SU-DHL-6 (cell line): ENCODE results near the gene ERC1.

Experiments
- H2AFZ ChIP-seq: fragments of 200-600 bp; sonication (generic); 2 replicates; pipeline ENCODE4 v1.6.1; 2014; ENCODE audit warnings: low read depth, mild to moderate bottlenecking, moderate library complexity, mixed read lengths, antibody characterized with exemption, low read length; ENCODE audit not compliant: severe bottlenecking
- H3F3A ChIP-seq: fragments of 200-600 bp; shearing (Covaris generic); 2 replicates; pipeline ENCODE4 v1.6.0; 2016; ENCODE audit warnings: antibody characterized with exemption, mild to moderate bottlenecking; ENCODE audit not compliant: insufficient read depth
- H3K27ac ChIP-seq: fragments of 200-600 bp; sonication (generic); 2 replicates; pipeline ENCODE4 v1.5.1; 2016; ENCODE audit warnings: low read depth, mild to moderate bottlenecking, low read length, moderate library complexity, mixed read lengths
- H3K27me3 ChIP-seq: fragments of 200-600 bp; sonication (generic), shearing (Covaris generic); 2 replicates; pipeline ENCODE4 v1.6.0; 2014; ENCODE audit warnings: mild to moderate bottlenecking, low read length
- H3K36me3 ChIP-seq: fragments of 200-600 bp; sonication (generic); 2 replicates; pipeline ENCODE4 v1.6.1; 2014; ENCODE audit warnings: mild to moderate bottlenecking, low read length, mixed read lengths
- H3K4me2 ChIP-seq: fragments of 300-600, 200-600 bp; shearing (Covaris generic), sonication (generic); 2 replicates; pipeline ENCODE4 v1.6.0; 2014; ENCODE audit warnings: low read length, low read depth, mild to moderate bottlenecking; ENCODE audit not compliant: poor library complexity, severe bottlenecking
- H3K4me3 ChIP-seq: fragments of 200-600 bp; sonication (generic); 2 replicates; pipeline ENCODE4 v1.5.1; 2014; ENCODE audit warnings: antibody characterized with exemption, low read length, mild to moderate bottlenecking, mixed read lengths; ENCODE audit not compliant: insufficient read depth, poor library complexity, severe bottlenecking
- H3K79me2 ChIP-seq: fragments of 200-600 bp; sonication (generic); 2 replicates; pipeline ENCODE4 v1.6.1; 2014; ENCODE audit warnings: mild to moderate bottlenecking, low read length, moderate library complexity; ENCODE audit not compliant: insufficient read depth
- H3K9ac ChIP-seq: fragments of 200-600 bp; sonication (generic); 2 replicates; pipeline ENCODE4 v1.7.0; 2014; ENCODE audit warnings: mild to moderate bottlenecking, low read length
- H3K9me2 ChIP-seq: fragments of 200-600 bp; sonication (generic); replicated peaks from 2 replicates; pipeline ENCODE4 v1.6.1; 2014; ENCODE audit warnings: low read length; ENCODE audit not compliant: insufficient read depth
- H3K9me3 ChIP-seq: fragments of 200-600 bp; sonication (generic); 2 replicates; pipeline ENCODE4 v1.6.1; 2014; ENCODE audit warnings: low read length, mixed read lengths; ENCODE audit not compliant: insufficient read depth
- H4K20me1 ChIP-seq: fragments of 200-600 bp; sonication (generic); 2 replicates; pipeline ENCODE4 v1.6.1; 2014; ENCODE audit warnings: low read depth, mild to moderate bottlenecking, antibody characterized with exemption, low read length, moderate library complexity, mixed read lengths
- EZH2phosphoT487 ChIP-seq: fragments of 200-600 bp; sonication (generic), shearing (Covaris generic); conservative IDR thresholded peaks from 2 replicates; pipeline ENCODE4 v1.6.1; 2018; ENCODE audit warnings: mild to moderate bottlenecking, antibody characterized with exemption, low read length, moderate library complexity, mixed read lengths
- TF ChIP-seq, protein P1 (sequence below): fragments of 200-600 bp; sonication (generic); IDR thresholded peaks from one replicate; pipeline ENCODE4 v1.5.1; 2017; ENCODE audit warnings: antibody characterized with exemption, mild to moderate bottlenecking, low read length, moderate library complexity; ENCODE audit not compliant: insufficient read depth, poor library complexity, severe bottlenecking

The ERC1 gene

GRCh38 chr12:1419849-1420371 is 428.9 kb downstream of the ERC1 start:
- no peak overlapping the region for H3K27ac ChIP-seq
- H4K20me1 ChIP-seq: no peaks in the 10 kb centered on the region
- H3K9ac ChIP-seq: no peak overlapping the region
- H2AFZ ChIP-seq: no peak overlapping the region
- no peaks in the 10 kb centered on the region for H3K9me2 ChIP-seq
- H3K79me2 ChIP-seq: no peaks in the 10 kb centered on the region
- H3F3A ChIP-seq: no peaks in the 10 kb centered on the region
- no peak overlapping the region for H3K4me2 ChIP-seq
- H3K4me3 ChIP-seq: no peak overlapping the region
- H3K9me3 ChIP-seq: peaks cover 6% of the 10 kb centered on the region; the same call in 1 of the 2 replicates
- peaks cover 8% of the 10 kb centered on the region for H3K36me3 ChIP-seq
- TF ChIP-seq, protein P1, sequence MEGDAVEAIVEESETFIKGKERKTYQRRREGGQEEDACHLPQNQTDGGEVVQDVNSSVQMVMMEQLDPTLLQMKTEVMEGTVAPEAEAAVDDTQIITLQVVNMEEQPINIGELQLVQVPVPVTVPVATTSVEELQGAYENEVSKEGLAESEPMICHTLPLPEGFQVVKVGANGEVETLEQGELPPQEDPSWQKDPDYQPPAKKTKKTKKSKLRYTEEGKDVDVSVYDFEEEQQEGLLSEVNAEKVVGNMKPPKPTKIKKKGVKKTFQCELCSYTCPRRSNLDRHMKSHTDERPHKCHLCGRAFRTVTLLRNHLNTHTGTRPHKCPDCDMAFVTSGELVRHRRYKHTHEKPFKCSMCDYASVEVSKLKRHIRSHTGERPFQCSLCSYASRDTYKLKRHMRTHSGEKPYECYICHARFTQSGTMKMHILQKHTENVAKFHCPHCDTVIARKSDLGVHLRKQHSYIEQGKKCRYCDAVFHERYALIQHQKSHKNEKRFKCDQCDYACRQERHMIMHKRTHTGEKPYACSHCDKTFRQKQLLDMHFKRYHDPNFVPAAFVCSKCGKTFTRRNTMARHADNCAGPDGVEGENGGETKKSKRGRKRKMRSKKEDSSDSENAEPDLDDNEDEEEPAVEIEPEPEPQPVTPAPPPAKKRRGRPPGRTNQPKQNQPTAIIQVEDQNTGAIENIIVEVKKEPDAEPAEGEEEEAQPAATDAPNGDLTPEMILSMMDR: no peak
- no peak for TF ChIP-seq EZH2phosphoT487
- no peaks in the 10 kb centered on the region for H3K27me3 ChIP-seq

DNA sequence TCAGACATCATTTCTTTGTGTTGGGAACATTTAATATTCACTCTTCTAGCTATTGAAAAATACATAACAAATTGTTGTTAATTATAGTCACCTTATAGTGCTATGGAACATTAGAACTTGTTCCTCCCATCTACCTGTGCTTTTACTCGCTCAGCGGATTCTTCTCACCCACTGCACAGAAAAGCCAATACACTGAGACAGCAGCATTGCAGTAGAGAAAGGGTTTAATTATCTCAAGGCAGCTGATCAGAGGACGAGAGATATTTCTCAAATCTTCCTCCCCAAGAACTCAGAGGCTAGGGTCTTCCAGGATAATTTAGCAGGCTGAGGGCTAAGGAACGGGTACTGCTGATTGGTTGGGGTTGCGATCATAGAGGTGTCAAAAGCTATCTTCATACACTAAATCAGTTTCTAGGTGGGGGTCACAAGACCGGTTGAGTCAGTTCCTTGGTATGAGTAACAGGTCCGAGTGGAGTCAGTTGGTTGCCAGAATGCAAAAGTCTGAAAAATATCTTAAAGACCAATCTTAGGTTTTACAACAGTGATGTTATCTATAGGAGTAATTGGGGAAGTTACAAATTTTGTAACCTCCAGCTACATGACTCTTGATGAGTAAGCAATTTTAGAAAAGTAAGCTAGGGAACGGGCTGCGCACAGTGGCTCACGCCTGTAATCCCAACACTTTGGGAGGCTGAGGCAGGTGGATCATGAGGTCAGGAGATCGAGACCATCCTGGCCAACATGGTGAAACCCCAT is 430.2 kb downstream of the ERC1 start:
- Histone ChIP-seq H3K4me2 (no peak overlapping the region), H2AFZ (no peak overlapping the region), H3K9me2 (no peaks in the 10 kb centered on the region), H3K79me2 (no peaks in the 10 kb centered on the region), H3K4me3 (no peak overlapping the region), H3K9ac (no peak overlapping the region), H3K36me3 (peaks cover 8% of the 10 kb centered on the region), H3F3A (no peaks in the 10 kb centered on the region), H4K20me1 (no peaks in the 10 kb centered on the region), H3K27me3 (no peaks in the 10 kb centered on the region), H3K9me3 (peaks cover 6% of the 10 kb centered on the region; the same call in 1 of the 2 replicates), H3K27ac (no peak overlapping the region)
- TF ChIP-seq EZH2phosphoT487: no peak
- TF ChIP-seq, protein P1: no peak

DNA sequence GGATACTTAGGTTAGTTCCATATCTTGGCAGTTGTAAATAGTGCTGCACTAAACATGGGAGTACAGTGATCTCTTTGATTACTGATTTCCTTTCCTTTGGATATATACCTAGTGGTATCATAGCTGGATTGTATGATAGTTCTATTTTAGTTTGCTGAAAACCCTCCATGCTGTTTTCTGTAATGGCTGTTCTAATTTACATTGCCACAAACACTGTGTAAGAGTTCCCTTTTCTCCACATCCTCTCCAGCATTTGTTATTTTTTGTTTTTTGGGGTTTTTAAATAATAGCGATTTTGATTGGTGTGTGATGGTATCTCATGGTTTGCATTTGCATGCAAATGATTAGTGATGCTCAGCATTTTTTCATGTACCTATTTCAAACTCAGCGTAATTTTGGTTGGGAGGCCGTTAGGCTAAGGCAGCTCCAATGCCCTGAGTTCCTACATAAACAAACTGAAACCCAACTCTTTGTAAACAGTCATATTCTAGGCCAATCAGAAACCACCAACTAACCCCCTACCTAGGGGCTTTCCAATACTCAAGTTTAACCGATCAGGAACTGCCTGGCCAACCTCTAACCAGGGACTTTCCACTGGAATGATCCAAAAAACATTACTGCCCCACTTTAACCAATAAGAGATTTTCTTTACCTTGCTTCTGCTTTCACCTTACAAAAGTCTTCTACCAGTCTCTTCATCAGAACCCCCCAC is 431.7 kb downstream of the ERC1 start:
- H4K20me1 ChIP-seq: no peaks in the 10 kb centered on the region
- no peak overlapping the region for H3K27ac ChIP-seq
- no peaks in the 10 kb centered on the region for H3K27me3 ChIP-seq
- H3K9me3 ChIP-seq: peaks cover 6% of the 10 kb centered on the region; the same call in 1 of the 2 replicates
- no peak for TF ChIP-seq EZH2phosphoT487
- TF ChIP-seq, protein P1: no peak
- no peaks in the 10 kb centered on the region for H3K9me2 ChIP-seq
- H3K4me3 ChIP-seq: no peak overlapping the region
- H2AFZ ChIP-seq: no peak overlapping the region
- no peaks in the 10 kb centered on the region for H3K79me2 ChIP-seq
- no peak overlapping the region for H3K4me2 ChIP-seq
- no peak overlapping the region for H3K9ac ChIP-seq
- peaks cover 8% of the 10 kb centered on the region for H3K36me3 ChIP-seq
- no peaks in the 10 kb centered on the region for H3F3A ChIP-seq
